GM12874 (cell line): ENCODE results near the gene FOXO1.

ENCODE experiments used
- TF ChIP-seq, protein P1 (sequence below): IDR thresholded peaks from 2 replicates; pipeline ENCODE4 v1.5.1; 2011; ENCODE audit warnings: low read depth, mild to moderate bottlenecking, control low read depth, low read length, moderate library complexity; ENCODE audit not compliant: insufficient read depth

The FOXO1 gene

DNA sequence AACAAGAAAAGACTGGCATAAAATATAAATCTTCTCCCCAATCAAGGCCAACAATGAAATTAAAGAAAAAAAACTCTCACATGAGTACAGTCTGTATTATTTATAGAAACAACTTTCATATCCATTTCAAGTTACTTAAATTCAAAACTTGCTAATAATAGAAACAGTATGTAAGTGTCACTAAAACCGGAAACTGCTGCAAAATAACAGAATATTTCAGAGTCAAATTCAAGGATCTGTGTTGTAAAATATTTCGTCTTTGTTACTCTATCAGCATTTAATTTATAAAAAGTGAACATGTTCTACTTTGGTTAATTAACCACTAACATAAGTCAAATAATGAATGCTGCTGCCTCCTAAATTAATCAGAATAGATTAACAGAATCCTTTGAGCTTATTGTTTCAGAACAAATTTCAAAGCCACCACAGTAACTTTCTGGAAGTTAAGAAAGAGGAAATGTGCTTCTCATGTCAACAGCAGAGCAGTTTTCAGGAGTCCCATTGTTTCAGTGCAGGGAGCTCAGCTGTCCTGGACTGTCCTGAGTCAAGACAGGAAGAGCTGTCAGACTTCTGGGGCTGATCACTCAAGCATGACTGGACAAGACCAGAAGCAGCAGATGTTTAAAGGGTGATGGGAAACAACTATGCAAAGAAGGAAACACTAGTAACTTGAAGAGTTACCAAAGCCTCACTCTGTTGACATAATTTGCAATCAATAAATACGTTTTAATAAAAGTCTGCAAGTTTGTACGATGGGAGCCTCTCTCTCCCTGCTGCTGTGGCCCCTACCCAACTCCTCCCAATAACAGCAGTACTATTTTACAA, 76.9 kb downstream of the FOXO1 start:
- TF ChIP-seq, protein P1, sequence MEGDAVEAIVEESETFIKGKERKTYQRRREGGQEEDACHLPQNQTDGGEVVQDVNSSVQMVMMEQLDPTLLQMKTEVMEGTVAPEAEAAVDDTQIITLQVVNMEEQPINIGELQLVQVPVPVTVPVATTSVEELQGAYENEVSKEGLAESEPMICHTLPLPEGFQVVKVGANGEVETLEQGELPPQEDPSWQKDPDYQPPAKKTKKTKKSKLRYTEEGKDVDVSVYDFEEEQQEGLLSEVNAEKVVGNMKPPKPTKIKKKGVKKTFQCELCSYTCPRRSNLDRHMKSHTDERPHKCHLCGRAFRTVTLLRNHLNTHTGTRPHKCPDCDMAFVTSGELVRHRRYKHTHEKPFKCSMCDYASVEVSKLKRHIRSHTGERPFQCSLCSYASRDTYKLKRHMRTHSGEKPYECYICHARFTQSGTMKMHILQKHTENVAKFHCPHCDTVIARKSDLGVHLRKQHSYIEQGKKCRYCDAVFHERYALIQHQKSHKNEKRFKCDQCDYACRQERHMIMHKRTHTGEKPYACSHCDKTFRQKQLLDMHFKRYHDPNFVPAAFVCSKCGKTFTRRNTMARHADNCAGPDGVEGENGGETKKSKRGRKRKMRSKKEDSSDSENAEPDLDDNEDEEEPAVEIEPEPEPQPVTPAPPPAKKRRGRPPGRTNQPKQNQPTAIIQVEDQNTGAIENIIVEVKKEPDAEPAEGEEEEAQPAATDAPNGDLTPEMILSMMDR, result no peak

DNA sequence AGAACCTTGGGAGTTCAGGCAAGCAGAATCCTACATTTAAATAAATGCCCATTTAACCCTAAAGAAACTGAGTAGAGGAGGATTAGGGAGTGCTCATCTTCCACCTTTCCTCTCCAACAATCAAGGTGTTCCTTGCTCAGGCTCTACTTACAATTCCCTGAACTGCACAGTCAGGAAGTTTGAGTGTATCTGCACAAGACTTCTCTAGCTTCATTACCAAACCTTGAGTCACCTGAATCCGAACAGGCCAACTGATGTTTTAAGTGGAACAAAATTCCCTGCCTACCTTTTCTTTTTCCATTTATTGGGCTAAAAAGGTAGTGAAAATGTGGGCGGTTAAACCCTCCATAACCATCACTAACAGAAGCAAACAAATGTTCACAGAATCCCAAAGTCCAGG, 78.3 kb downstream of the FOXO1 start:
- TF ChIP-seq, protein P1, result no peak

DNA sequence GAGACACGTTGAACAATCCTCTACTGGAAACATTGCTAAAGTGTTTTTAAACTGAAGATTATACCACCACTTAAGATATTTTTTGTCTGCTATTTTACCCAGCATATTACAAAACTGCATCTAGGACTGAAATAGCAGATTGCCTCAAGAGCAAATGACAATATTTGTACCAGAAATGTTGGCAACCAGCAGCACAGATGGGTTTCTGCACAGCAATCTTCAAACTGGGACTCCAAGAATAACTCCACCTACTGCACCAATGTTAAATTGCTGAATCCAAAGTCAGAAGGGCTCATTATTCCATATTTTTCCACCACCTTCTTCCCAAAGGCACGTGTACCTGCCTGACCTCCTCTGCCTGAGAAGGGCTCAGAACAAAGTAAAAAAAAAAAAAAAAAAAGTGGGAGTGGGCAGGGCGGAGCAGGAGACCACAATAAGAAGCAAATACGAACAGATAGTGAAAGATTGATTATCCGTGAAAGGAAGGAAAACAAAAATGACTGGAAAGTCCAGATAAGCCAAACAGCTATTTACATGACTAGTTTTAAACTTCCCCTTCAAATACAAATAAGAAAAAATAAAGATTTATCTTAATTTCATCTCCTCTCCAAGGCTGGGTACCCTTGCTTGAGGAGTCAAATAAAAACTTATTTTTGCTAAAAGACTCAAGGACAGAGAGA, 79.4 kb downstream of the FOXO1 start:
- TF ChIP-seq, protein P1, result no peak

DNA sequence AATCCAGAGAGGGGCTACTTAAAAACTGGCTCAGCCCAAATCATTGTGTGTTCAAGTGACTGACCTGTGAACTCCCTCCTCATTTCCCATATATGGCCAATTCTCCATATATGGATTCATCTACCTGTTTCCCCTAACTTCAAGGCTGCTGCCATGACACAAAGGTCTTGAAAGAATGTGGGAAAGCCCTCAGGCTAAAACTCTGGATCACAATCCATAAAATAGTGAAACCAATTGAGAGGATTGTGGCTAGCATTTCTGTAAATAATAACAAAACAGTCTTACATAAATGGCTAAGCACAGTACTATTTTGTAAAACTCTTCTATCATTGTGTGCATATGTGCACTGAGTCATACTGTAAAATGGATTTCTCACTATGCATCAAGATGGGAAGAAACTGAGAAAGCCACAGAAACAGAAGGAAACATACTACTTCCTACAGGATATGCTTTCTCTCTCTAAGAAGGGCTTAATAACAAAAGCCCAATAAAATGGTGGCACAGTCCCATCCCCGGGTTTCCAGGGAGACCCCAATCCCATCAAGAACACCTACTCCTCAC, 80.5 kb downstream of the FOXO1 start:
- TF ChIP-seq, protein P1, result no peak

DNA sequence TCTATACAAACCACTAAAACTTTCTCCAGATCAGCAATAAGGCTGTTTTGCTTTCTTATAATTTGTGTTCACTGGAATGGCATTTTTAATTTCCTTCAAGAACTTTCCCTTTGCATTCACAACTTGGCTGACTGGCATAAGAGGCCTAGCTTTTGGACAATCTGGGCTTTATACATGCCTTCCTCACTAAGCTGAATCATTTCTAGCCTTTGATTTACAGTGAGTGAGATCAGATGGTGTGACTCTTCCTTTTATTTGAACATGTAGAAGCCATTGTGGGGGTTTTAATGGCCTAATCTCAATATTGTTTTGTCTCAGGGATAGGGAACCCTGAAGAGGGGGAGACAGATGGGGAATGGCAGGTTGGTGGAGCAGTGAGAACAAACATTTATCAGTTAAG, 82.7 kb downstream of the FOXO1 start:
- TF ChIP-seq, protein P1, result no peak

DNA sequence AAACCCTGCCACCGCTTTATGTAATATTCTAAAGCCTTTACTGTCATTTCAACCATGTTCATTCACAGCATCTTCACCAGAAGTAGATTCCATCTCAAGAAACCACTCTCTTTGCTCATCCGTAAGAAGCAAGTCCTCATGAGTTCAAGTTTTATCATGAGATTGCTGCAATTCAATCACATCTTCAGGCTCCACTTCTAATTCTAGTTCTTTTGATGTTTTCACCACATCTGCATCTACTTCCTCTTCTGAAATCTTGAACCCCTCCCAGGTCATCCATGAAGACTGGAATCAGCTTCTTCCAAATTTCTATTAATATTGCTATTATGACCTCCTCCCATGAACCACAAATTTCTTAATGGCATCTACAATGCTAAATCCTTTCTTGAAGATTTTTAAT, 83.9 kb downstream of the FOXO1 start:
- TF ChIP-seq, protein P1, result no peak

DNA sequence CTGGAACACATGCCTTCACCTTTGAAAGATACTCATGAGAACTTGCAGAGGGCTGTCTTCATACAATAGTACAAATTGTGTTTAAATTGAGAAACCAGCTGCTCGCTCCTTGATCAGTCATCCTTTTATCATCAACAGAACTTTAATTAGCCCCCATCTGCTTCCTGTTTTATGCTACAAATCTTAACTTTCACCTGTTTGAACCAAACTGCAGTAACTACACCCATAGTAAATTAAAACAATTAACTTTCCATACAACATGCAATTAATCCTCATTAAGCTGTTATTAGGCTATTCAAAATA, 85.2 kb downstream of the FOXO1 start:
- TF ChIP-seq, protein P1, result no peak
